Measurements from ENCODE around the gene NOL4L. TPM values are rescaled to one million over a fixed set of nuclear protein-coding genes. Genes with fewer than 3 reads are reported as not detected.

NOL4L gene
- polyA plus RNA-seq, 2 of the 4 experiments (the other 2 are of a cell fraction): 9.5 to 11.8 TPM

GRCh38 chr20:32534661-32535240 lies 50.4 kb downstream of the NOL4L start:
- 68% methylated on average over 8 of the region's 8 CpGs for WGBS (ENCODE audit: missing lambda C conversion rate)
- no peak for FAIRE-seq
- TF ChIP-seq ATOH8 (CRISPR knock-in tag; IDR thresholded peaks at IDR 0.05; ENCODE audit: low read depth): no peak
- TF ChIP-seq HOXB13 (CRISPR knock-in tag; IDR thresholded peaks at IDR 0.05; ENCODE audit: low read depth): no peak
- no peak for TF ChIP-seq ZFP36 (IDR thresholded peaks at IDR 0.05; ENCODE audit: borderline replicate concordance, partially characterized antibody)
- no peak for TF ChIP-seq CHD4 (IDR thresholded peaks at IDR 0.05; ENCODE audit: borderline replicate concordance)
- no peak for TF ChIP-seq MAZ (IDR thresholded peaks at IDR 0.05; ENCODE audit: borderline replicate concordance, low read depth, low read length)
- TF ChIP-seq FOSB (CRISPR knock-in tag; IDR thresholded peaks at IDR 0.05): no peak
- TF ChIP-seq SREBF2 (IDR thresholded peaks at IDR 0.05): no peak
- no peak for TF ChIP-seq JUN (IDR thresholded peaks at IDR 0.05)
- no peak for TF ChIP-seq MAX (IDR thresholded peaks at IDR 0.05)
- TF ChIP-seq, protein P1, sequence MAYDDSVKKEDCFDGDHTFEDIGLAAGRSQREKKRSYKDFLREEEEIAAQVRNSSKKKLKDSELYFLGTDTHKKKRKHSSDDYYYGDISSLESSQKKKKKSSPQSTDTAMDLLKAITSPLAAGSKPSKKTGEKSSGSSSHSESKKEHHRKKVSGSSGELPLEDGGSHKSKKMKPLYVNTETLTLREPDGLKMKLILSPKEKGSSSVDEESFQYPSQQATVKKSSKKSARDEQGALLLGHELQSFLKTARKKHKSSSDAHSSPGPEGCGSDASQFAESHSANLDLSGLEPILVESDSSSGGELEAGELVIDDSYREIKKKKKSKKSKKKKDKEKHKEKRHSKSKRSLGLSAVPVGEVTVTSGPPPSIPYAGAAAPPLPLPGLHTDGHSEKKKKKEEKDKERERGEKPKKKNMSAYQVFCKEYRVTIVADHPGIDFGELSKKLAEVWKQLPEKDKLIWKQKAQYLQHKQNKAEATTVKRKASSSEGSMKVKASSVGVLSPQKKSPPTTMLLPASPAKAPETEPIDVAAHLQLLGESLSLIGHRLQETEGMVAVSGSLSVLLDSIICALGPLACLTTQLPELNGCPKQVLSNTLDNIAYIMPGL (CRISPR knock-in tag; IDR thresholded peaks at IDR 0.05; ENCODE audit: borderline replicate concordance): no peak
- TF ChIP-seq SMC3 (IDR thresholded peaks at IDR 0.05): no peak
- TF ChIP-seq RCOR1 (IDR thresholded peaks at IDR 0.05; ENCODE audit: low read depth, low read length): no peak
- TF ChIP-seq, protein P2, sequence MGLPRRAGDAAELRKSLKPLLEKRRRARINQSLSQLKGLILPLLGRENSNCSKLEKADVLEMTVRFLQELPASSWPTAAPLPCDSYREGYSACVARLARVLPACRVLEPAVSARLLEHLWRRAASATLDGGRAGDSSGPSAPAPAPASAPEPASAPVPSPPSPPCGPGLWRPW (IDR thresholded peaks at IDR 0.05): no peak
- TF ChIP-seq RFX5 (IDR thresholded peaks at IDR 0.05): no peak
- TF ChIP-seq CHD2 (IDR thresholded peaks at IDR 0.05; ENCODE audit: low read length, partially characterized antibody): no peak
- TF ChIP-seq NR3C1 (IDR thresholded peaks at IDR 0.05): no peak
- TF ChIP-seq CEBPB (IDR thresholded peaks at IDR 0.05): no peak
- TF ChIP-seq MAFK (IDR thresholded peaks at IDR 0.05; ENCODE audit: partially characterized antibody): no peak
- no peak overlapping the region for H3K4me3 ChIP-seq
- H3K4me2 ChIP-seq: no peak overlapping the region
- H3K27ac ChIP-seq: no peak overlapping the region
- no peak for ATAC-seq
- DNase-seq (ENCODE audit: low read depth in 1 of 2, low spot score in 1 of 2): no peak
- CTCF ChIA-PET: interaction anchor here (0.6 to 2.0 kb wide), 7 partner anchors 10 to 619 kb away, joined by 3 to 12 read pairs (median 5); no protein-coding TSS in a partner anchor
- peaks cover 9% of the 10 kb centered on the region; the same call in 2 of the 3 replicates for H3K4me1 ChIP-seq
- no peaks in the 10 kb centered on the region for H3K9me3 ChIP-seq
- POLR2A ChIA-PET: no interaction called here

DNA sequence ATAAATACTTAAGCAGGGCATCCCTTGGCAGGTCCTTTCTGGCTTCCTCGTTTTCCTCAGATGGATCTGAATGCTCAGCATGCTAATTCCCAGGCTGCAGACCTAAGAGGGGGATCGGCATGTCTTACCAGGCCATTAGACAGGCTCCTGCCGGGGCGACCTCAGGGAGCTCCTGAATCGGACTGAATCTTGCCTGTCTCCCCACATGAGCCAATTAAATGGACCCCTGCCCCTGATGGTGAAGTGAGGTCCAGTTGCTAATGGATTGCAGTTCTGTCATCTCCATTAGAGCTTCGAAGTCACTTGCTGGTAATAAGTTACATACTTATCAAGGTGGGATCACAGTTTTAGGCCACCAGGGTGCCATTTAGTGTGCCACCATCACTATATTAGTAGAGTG lies 51.4 kb downstream of the NOL4L start:
- H3K9me3 ChIP-seq: no peaks in the 10 kb centered on the region
- H3K27ac ChIP-seq: no peak overlapping the region
- CTCF ChIA-PET: no interaction called here
- H3K4me2 ChIP-seq: no peak overlapping the region
- TF ChIP-seq BHLHE40 (IDR thresholded peaks at IDR 0.05; ENCODE audit: low read depth, low read length) (no peak), EHF (CRISPR knock-in tag; IDR thresholded peaks at IDR 0.05) (no peak), MAZ (IDR thresholded peaks at IDR 0.05; ENCODE audit: borderline replicate concordance, low read depth, low read length) (no peak), RARB (CRISPR knock-in tag; IDR thresholded peaks at IDR 0.05) (no peak), ZC3H11A (IDR thresholded peaks at IDR 0.05) (no peak), MYC (IDR thresholded peaks at IDR 0.05; ENCODE audit: borderline replicate concordance, low read length) (no peak), ZSCAN20 (CRISPR knock-in tag; IDR thresholded peaks at IDR 0.05) (no peak), PHF8 (IDR thresholded peaks at IDR 0.05; ENCODE audit: borderline replicate concordance, low read depth) (no peak), CHD2 (IDR thresholded peaks at IDR 0.05; ENCODE audit: low read length, partially characterized antibody) (no peak), REST (IDR thresholded peaks at IDR 0.05) (no peak), FOSL2 (IDR thresholded peaks at IDR 0.05) (no peak), FOSL2 (CRISPR knock-in tag; IDR thresholded peaks at IDR 0.05) (no peak), NFE2L2 (conservative IDR thresholded peaks at IDR 0.05; ENCODE audit: low read length) (no peak), EHMT2 (IDR thresholded peaks at IDR 0.05; ENCODE audit: low read depth) (no peak), JUN (IDR thresholded peaks at IDR 0.05) (no peak), RAD21 (conservative IDR thresholded peaks at IDR 0.05 in 1 of 2, IDR thresholded peaks at IDR 0.05 in 1 of 2) (no peak), SMC3 (IDR thresholded peaks at IDR 0.05) (no peak)
- TF ChIP-seq, protein P3, sequence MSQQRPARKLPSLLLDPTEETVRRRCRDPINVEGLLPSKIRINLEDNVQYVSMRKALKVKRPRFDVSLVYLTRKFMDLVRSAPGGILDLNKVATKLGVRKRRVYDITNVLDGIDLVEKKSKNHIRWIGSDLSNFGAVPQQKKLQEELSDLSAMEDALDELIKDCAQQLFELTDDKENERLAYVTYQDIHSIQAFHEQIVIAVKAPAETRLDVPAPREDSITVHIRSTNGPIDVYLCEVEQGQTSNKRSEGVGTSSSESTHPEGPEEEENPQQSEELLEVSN (IDR thresholded peaks at IDR 0.05; ENCODE audit: borderline replicate concordance, low read depth): no peak
- no peak for ATAC-seq
- POLR2A ChIA-PET: no interaction called here
- WGBS (ENCODE audit: missing lambda C conversion rate): 55% methylated on average over 6 of the region's 6 CpGs
- FAIRE-seq: no peak
- DNase-seq (ENCODE audit: low read depth in 1 of 2, low spot score in 1 of 2): no peak
- H3K4me3 ChIP-seq: no peak overlapping the region
- peaks cover 8% of the 10 kb centered on the region; the same call in 2 of the 3 replicates for H3K4me1 ChIP-seq
